ENCODE results near the gene DNMT3A.

Gene DNMT3A

DNA sequence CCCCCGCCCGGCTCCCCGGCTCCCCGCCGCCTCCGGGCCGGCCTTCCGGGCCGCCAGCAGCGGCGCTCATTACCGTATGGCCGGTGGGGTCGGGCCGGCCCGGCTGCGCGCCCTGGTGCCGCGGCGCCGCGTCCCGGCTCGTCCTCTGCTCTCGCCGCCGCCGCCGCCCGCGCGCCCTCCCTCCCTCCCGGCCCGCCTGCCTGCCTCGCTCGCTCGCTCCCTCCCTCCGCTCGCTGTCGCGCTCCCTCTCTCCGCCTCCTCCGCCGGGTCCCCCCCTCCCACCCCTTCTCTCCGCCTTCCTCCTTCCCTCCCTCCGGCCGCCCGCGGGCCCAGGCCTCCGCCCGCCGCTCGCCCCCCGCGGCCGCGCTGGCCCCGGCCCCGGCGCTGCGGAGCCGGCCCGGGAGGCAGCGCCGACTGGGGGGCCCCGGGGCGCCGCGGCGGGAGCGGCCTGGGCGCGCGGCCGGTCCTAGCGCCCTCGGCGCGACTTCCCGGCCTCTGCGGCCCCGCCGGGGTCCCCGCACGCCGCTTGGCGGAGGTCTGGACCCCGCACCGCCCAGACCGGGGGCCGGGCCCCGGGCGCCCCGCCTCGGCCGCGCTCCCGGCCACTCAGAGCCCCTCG lies at the start of gene DNMT3A:
Gene DNMT3A (minus strand): TSS at position 173 of the 619 bp plus-strand sequence. CDS start 27,941 bp downstream, outside the sequence.
- peak; percentile 64 for DNase-seq

GRCh38 chr2:25389161-25389560 lies 47.4 kb upstream of the DNMT3A start:
- DNase-seq = no peak

DNA sequence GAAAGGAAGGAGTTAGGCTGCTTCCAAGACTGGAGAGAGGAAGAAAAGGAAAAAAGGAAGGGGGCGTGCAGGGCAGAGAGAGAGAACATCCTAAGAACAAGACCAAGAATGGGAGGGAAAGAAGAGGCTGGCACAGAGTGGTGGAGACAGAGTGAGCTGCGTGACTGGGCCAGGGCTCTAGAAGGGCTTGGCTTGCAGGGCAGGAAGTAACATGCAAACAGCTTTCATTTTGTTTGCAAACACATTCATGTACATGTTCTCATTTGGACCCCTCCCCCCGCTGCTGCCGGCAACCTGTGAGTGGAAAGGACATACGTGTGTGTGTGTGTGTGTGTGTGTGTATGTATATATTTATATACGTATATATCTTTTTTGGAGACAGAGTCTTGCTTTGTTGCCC lies 46.8 kb upstream of the DNMT3A start:
- no peak for DNase-seq

DNA sequence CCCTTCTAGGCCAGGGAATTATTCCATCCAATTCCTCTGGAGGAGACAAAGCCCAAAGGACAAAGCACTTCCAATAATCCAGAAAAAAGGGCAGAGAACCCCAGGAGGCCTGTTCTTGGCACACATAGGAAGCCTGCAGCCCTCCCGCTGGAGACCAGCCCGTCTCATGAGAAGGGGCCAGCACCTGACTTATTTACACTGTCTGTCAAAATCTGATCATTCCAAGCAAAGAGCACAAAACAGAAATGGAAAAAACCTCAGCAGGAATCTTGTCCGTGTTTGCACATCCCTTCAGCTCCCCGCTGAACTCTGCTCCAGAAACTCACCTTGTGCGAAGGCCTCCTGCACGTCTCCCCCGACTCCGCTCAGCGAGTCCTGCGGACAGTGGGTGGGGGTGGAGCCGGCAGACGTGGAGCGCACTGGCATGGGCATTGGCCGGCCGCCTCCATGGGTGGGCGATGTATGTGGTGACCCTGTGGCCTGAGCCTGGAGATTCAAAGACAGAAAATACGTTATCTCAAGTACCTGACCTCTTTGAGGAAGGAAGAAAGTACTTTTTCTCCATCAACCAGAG lies 46.2 kb upstream of the DNMT3A start:
- DNase-seq = no peak

- no peak for DNase-seq
Observed at GRCh38 chr2:25386971-25387875, 45.5 kb upstream of the DNMT3A start.

DNA sequence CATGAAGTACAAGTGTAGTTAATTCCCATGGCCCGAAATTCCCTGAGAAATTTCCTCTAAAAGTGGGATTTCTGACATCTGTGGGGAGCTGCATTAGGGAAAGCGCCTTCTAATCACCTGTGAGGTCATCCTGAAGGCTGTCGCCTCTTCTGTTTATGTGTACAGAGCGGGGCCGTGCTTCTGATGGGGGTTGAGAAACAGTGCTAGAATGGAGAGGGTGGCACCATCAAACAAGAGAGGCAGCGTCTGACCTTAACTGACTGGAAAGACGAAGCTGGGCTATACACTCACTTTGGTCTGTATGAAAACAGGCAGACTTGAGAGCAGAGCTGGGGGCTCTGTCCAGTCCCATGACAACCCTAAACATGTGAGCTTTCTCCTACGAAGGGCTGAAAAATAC lies 44.2 kb upstream of the DNMT3A start:
- DNase-seq = no peak

GRCh38 chr2:25383806-25384205 lies 42.1 kb upstream of the DNMT3A start:
- DNase-seq = no peak

- DNase-seq = no peak
Observed at GRCh38 chr2:25381502-25381901, 39.8 kb upstream of the DNMT3A start.

GRCh38 chr2:25380586-25381375 lies 39.1 kb upstream of the DNMT3A start:
- no peak for DNase-seq

GRCh38 chr2:25380023-25380422 lies 38.3 kb upstream of the DNMT3A start:
- no peak for DNase-seq

DNA sequence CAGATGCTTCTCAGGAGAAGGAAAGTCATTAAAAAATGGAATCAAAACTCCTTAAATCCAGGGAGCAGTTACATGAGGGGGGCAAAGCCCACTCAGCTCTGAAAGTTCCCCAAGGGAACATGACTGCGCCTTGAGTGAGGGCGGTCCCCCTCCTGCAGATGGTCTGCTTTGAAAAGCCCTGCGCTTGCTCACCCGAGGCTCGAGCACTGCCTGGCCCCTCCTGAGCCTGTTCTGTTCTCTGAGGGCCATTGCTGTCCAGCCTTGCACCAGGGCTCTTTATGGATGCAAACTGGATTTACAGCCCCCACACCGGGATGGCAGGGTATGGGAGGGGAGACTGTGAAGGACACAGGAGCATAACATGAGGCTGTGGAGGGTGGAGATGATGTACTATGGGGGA lies 37.8 kb upstream of the DNMT3A start:
- no peak for DNase-seq

GRCh38 chr2:25378731-25379490 lies 37.2 kb upstream of the DNMT3A start:
- no peak for DNase-seq

GRCh38 chr2:25377822-25378421 lies 36.2 kb upstream of the DNMT3A start:
- DNase-seq = no peak

DNA sequence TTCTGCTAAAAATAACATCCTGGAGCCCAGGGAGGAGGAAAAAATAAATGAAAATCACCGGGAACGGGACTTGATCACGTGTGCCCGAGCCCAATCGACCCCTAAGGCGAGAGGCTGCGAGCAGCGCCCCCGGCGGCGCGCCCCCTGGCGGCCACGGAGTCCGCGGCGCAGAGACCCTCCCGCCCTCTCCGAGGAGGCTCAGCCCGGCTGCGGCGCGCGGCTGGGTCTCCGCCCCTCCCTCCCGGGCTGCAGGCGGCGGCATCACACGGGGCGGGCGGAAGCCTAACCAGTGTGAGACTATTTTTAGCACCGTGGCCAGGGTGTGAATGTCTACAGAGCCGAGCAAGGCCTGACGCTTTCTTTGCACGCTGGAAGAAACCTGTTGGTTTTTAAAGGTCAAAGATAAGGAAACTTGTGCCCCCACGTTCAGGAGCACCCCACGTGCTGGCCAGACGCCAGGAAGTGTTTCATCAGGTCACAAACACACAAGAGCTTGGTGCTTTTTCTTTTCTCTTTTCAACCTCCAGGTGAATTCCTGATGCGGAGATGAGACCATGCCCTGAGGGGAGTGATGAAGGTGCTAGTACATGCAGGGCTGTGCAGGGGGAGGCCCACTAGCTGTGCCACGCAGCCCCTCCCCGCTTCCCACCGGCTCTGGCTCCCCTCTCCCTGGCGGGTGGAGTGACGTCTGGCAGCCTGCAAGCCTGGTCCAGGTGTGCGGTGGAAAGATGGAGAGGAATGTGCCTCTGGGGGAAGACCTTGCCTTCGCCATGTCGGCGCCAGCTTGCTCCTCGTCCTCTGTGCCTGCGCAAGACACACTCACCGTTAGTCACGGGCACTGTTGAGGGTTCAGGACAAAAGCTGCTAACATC lies 35.3 kb upstream of the DNMT3A start:
- peak; percentile 94 for DNase-seq

- no peak for DNase-seq
Observed at GRCh38 chr2:25375989-25376545, 34.3 kb upstream of the DNMT3A start.

DNA sequence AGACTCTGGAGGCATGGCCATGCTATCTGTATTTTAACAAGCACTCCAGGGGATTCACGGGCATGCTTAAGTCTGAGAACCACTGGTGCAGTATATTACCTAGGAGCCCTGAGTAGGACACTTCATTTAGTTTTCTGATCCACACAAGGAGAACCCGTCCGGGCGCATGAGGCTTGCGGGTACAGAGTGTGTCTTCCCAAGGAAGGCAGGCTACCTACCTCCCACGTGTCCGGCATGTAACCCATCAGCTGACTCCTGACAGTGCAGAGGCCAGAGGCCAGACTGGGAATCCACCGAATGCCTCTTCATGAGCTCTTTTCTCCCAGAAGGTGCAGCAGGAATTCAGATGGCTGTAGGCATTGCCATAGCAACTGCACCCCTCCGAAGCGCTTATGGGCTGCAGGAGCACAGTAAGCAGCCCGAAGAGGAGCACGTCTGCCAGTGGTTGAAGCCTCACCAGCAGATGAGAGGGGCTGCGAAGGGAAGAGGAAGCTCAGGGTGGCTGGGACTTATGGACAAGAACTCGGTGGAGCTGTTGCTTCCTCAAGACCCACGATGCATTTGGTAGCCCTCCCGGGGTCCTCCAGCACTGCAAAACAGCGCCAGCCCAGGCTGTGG lies 33.8 kb upstream of the DNMT3A start:
- DNase-seq = no peak

GRCh38 chr2:25374827-25375226 lies 33.1 kb upstream of the DNMT3A start:
- no peak for DNase-seq

GRCh38 chr2:25374411-25374810 lies 32.7 kb upstream of the DNMT3A start:
- no peak for DNase-seq

DNA sequence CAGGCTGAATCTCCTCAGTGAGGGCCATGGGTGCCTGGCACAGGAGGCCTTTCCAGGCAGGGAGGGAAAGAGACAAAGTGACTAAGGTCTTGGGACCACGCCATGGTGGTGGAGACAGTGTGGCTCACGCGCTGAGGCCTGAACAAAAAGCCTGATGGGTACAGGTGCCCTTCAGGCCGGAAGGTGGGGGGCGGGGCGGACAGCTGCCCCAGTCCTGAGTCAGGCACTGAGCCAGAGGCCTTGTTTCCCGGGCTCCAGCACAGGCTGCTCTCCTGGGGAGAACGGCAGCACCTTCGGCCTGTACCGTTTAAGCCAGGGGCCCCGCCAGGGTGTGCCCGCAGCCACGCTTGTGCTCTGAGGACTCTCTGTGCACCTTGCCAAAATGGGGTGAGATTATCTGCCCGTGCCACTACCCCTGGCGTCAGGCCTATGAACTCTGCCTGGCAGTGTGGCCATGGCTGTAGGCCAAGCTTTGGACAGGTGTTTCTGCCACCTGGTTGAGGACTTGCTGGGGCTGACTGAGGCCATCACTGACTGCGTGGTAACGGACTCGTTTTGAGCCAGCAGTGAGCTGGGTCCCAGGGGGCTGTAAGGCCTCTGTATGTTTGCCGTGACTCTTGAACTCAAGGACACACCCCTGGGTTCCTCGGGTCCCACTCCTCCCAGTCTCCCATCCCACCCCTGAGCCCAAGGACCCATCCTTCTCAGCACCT lies 31.7 kb upstream of the DNMT3A start:
- DNase-seq = no peak

Measured in activated naive CD4-positive, alpha-beta T cell treated with Interleukin-2 at 50 U/mL for 16 hours (primary cell).